Measurements from ENCODE around the gene MRPL36.

Gene MRPL36

GRCh38 chr5:1777281-1778137 is 22.1 kb downstream of the MRPL36 start:
- no peaks in the 10 kb centered on the region for H3K9me3 ChIP-seq (ENCODE audit: control insufficient read depth in 1 of 2, low read length in 2 of 2)
- H3K36me3 ChIP-seq (ENCODE audit: control insufficient read depth in 1 of 2, insufficient read depth in 2 of 2, low read length in 2 of 2), result no peaks in the 10 kb centered on the region
- no peak overlapping the region for H3K27ac ChIP-seq (ENCODE audit: low read depth, low read length)
- no peak overlapping the region for H3K9ac ChIP-seq (ENCODE audit: low read depth in 1 of 2, low read length in 2 of 2)
- no peak overlapping the region for H3K4me3 ChIP-seq (ENCODE audit: low read depth in 1 of 2, low read length in 2 of 2)
- H3K27me3 ChIP-seq (ENCODE audit: control insufficient read depth in 1 of 2, insufficient read depth in 2 of 2, low read length in 2 of 2), result peaks cover 0 to under 1% of the 10 kb centered on the region in 2 donors
- no peaks in the 10 kb centered on the region for H3K4me1 ChIP-seq (ENCODE audit: control insufficient read depth in 1 of 2, insufficient read depth in 2 of 2, low read length in 2 of 2)

GRCh38 chr5:1776831-1777230 is 22.8 kb downstream of the MRPL36 start:
- Histone ChIP-seq H3K36me3 (ENCODE audit: control insufficient read depth in 1 of 2, insufficient read depth in 2 of 2, low read length in 2 of 2) (no peaks in the 10 kb centered on the region), H3K27me3 (ENCODE audit: control insufficient read depth in 1 of 2, insufficient read depth in 2 of 2, low read length in 2 of 2) (no peaks in the 10 kb centered on the region), H3K9me3 (ENCODE audit: control insufficient read depth in 1 of 2, low read length in 2 of 2) (no peaks in the 10 kb centered on the region)

GRCh38 chr5:1772634-1773033 is 27.0 kb downstream of the MRPL36 start:
- no peak overlapping the region for H3K27ac ChIP-seq (ENCODE audit: low read depth, low read length)
- H3K36me3 ChIP-seq (ENCODE audit: control insufficient read depth in 1 of 2, insufficient read depth in 2 of 2, low read length in 2 of 2), result no peaks in the 10 kb centered on the region
- no peaks in the 10 kb centered on the region for H3K9me3 ChIP-seq (ENCODE audit: control insufficient read depth in 1 of 2, low read length in 2 of 2)
- H3K4me3 ChIP-seq (ENCODE audit: low read depth in 1 of 2, low read length in 2 of 2), result no peak overlapping the region
- peaks cover 0 to 3% of the 10 kb centered on the region in 2 donors for H3K27me3 ChIP-seq (ENCODE audit: control insufficient read depth in 1 of 2, insufficient read depth in 2 of 2, low read length in 2 of 2)
- H3K4me1 ChIP-seq (ENCODE audit: control insufficient read depth in 1 of 2, insufficient read depth in 2 of 2, low read length in 2 of 2), result no peaks in the 10 kb centered on the region
- H3K9ac ChIP-seq (ENCODE audit: low read depth in 1 of 2, low read length in 2 of 2), result no peak overlapping the region

More at GRCh38 chr5:1776831-1777230, 22.8 kb downstream of the MRPL36 start:
- Histone ChIP-seq H3K9ac (ENCODE audit: low read depth in 1 of 2, low read length in 2 of 2) (no peak overlapping the region), H3K4me1 (ENCODE audit: control insufficient read depth in 1 of 2, insufficient read depth in 2 of 2, low read length in 2 of 2) (no peaks in the 10 kb centered on the region), H3K4me3 (ENCODE audit: low read depth in 1 of 2, low read length in 2 of 2) (no peak overlapping the region), H3K27ac (ENCODE audit: low read depth, low read length) (no peak overlapping the region)

- Histone ChIP-seq H3K4me1 (ENCODE audit: control insufficient read depth in 1 of 2, insufficient read depth in 2 of 2, low read length in 2 of 2) (no peaks in the 10 kb centered on the region), H3K9ac (ENCODE audit: low read depth in 1 of 2, low read length in 2 of 2) (no peak overlapping the region), H3K27ac (ENCODE audit: low read depth, low read length) (no peak overlapping the region), H3K4me3 (ENCODE audit: low read depth in 1 of 2, low read length in 2 of 2) (no peak overlapping the region), H3K27me3 (ENCODE audit: control insufficient read depth in 1 of 2, insufficient read depth in 2 of 2, low read length in 2 of 2) (peaks cover 2 to 3% of the 10 kb centered on the region in 2 donors), H3K36me3 (ENCODE audit: control insufficient read depth in 1 of 2, insufficient read depth in 2 of 2, low read length in 2 of 2) (no peaks in the 10 kb centered on the region), H3K9me3 (ENCODE audit: control insufficient read depth in 1 of 2, low read length in 2 of 2) (no peaks in the 10 kb centered on the region)
Measured at GRCh38 chr5:1771149-1772065, 28.2 kb downstream of the MRPL36 start.

GRCh38 chr5:1770443-1770802 is 29.2 kb downstream of the MRPL36 start:
- Histone ChIP-seq H3K36me3 (ENCODE audit: control insufficient read depth in 1 of 2, insufficient read depth in 2 of 2, low read length in 2 of 2) (no peaks in the 10 kb centered on the region), H3K27me3 (ENCODE audit: control insufficient read depth in 1 of 2, insufficient read depth in 2 of 2, low read length in 2 of 2) (peaks cover 3 to 7% of the 10 kb centered on the region in 2 donors), H3K9ac (ENCODE audit: low read depth in 1 of 2, low read length in 2 of 2) (no peak overlapping the region), H3K4me1 (ENCODE audit: control insufficient read depth in 1 of 2, insufficient read depth in 2 of 2, low read length in 2 of 2) (no peaks in the 10 kb centered on the region), H3K27ac (ENCODE audit: low read depth, low read length) (no peak overlapping the region), H3K4me3 (ENCODE audit: low read depth in 1 of 2, low read length in 2 of 2) (no peak overlapping the region), H3K9me3 (ENCODE audit: control insufficient read depth in 1 of 2, low read length in 2 of 2) (no peaks in the 10 kb centered on the region)

- H3K4me1 ChIP-seq (ENCODE audit: control insufficient read depth in 1 of 2, insufficient read depth in 2 of 2, low read length in 2 of 2), result no peaks in the 10 kb centered on the region
- peaks cover 3 to 11% of the 10 kb centered on the region in 2 donors for H3K27me3 ChIP-seq (ENCODE audit: control insufficient read depth in 1 of 2, insufficient read depth in 2 of 2, low read length in 2 of 2)
- H3K9ac ChIP-seq (ENCODE audit: low read depth in 1 of 2, low read length in 2 of 2), result no peak overlapping the region
Measured at GRCh38 chr5:1769752-1770442, 29.7 kb downstream of the MRPL36 start.

GRCh38 chr5:1769017-1769640 is 30.5 kb downstream of the MRPL36 start:
- peaks cover 3 to 11% of the 10 kb centered on the region in 2 donors for H3K27me3 ChIP-seq (ENCODE audit: control insufficient read depth in 1 of 2, insufficient read depth in 2 of 2, low read length in 2 of 2)
- no peak overlapping the region for H3K4me3 ChIP-seq (ENCODE audit: low read depth in 1 of 2, low read length in 2 of 2)
- no peak overlapping the region for H3K9ac ChIP-seq (ENCODE audit: low read depth in 1 of 2, low read length in 2 of 2)
- no peaks in the 10 kb centered on the region for H3K4me1 ChIP-seq (ENCODE audit: control insufficient read depth in 1 of 2, insufficient read depth in 2 of 2, low read length in 2 of 2)
- H3K36me3 ChIP-seq (ENCODE audit: control insufficient read depth in 1 of 2, insufficient read depth in 2 of 2, low read length in 2 of 2), result no peaks in the 10 kb centered on the region
- no peaks in the 10 kb centered on the region for H3K9me3 ChIP-seq (ENCODE audit: control insufficient read depth in 1 of 2, low read length in 2 of 2)
- no peak overlapping the region for H3K27ac ChIP-seq (ENCODE audit: low read depth, low read length)

More at GRCh38 chr5:1769752-1770442, 29.7 kb downstream of the MRPL36 start:
- Histone ChIP-seq H3K36me3 (ENCODE audit: control insufficient read depth in 1 of 2, insufficient read depth in 2 of 2, low read length in 2 of 2) (no peaks in the 10 kb centered on the region), H3K4me3 (ENCODE audit: low read depth in 1 of 2, low read length in 2 of 2) (no peak overlapping the region), H3K27ac (ENCODE audit: low read depth, low read length) (no peak overlapping the region), H3K9me3 (ENCODE audit: control insufficient read depth in 1 of 2, low read length in 2 of 2) (no peaks in the 10 kb centered on the region)

GRCh38 chr5:1768283-1769000 is 31.2 kb downstream of the MRPL36 start:
- H3K9ac ChIP-seq (ENCODE audit: low read depth in 1 of 2, low read length in 2 of 2), result no peak overlapping the region
- H3K27me3 ChIP-seq (ENCODE audit: control insufficient read depth in 1 of 2, insufficient read depth in 2 of 2, low read length in 2 of 2), result peaks cover 3 to 11% of the 10 kb centered on the region in 2 donors
- no peaks in the 10 kb centered on the region for H3K4me1 ChIP-seq (ENCODE audit: control insufficient read depth in 1 of 2, insufficient read depth in 2 of 2, low read length in 2 of 2)
- no peaks in the 10 kb centered on the region for H3K36me3 ChIP-seq (ENCODE audit: control insufficient read depth in 1 of 2, insufficient read depth in 2 of 2, low read length in 2 of 2)
- H3K4me3 ChIP-seq (ENCODE audit: low read depth in 1 of 2, low read length in 2 of 2), result no peak overlapping the region
- no peak overlapping the region for H3K27ac ChIP-seq (ENCODE audit: low read depth, low read length)
- H3K9me3 ChIP-seq (ENCODE audit: control insufficient read depth in 1 of 2, low read length in 2 of 2), result no peaks in the 10 kb centered on the region

Data from duodenal mucosa (tissue), 2 donors.